ENCODE results near the gene ACBD5.

ACBD5 gene

DNA sequence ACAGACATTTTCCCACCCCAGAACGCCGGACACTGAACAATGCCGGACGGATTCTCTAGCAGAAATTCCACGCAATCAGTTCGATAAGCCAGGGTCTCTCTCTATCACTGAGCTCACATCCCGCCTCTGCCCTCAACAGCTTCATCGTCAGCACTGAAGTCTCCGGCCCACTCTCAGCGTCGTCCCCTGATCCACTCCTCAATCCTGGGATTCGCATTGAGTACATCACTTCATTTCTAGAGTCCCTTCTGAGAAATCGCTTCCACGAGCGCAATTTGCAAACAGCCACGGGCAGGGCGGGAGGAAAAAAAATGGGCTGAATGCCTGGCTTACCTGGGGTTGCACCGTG lies 86.8 kb downstream of the ACBD5 start:
- H3K4me3 ChIP-seq (ENCODE audit: low read depth, low read length), result peak overlapping the region; percentile 98
- in situ Hi-C loops (cut with HindIII; ENCODE audit: low sequenced_read_pairs), result no loop called here
- DNase-seq (ENCODE audit: low read depth), result no peak
- TF ChIP-seq, protein P1, sequence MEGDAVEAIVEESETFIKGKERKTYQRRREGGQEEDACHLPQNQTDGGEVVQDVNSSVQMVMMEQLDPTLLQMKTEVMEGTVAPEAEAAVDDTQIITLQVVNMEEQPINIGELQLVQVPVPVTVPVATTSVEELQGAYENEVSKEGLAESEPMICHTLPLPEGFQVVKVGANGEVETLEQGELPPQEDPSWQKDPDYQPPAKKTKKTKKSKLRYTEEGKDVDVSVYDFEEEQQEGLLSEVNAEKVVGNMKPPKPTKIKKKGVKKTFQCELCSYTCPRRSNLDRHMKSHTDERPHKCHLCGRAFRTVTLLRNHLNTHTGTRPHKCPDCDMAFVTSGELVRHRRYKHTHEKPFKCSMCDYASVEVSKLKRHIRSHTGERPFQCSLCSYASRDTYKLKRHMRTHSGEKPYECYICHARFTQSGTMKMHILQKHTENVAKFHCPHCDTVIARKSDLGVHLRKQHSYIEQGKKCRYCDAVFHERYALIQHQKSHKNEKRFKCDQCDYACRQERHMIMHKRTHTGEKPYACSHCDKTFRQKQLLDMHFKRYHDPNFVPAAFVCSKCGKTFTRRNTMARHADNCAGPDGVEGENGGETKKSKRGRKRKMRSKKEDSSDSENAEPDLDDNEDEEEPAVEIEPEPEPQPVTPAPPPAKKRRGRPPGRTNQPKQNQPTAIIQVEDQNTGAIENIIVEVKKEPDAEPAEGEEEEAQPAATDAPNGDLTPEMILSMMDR (IDR thresholded peaks at IDR 0.05; ENCODE audit: low read depth, low read length, missing control alignments), result no peak

DNA sequence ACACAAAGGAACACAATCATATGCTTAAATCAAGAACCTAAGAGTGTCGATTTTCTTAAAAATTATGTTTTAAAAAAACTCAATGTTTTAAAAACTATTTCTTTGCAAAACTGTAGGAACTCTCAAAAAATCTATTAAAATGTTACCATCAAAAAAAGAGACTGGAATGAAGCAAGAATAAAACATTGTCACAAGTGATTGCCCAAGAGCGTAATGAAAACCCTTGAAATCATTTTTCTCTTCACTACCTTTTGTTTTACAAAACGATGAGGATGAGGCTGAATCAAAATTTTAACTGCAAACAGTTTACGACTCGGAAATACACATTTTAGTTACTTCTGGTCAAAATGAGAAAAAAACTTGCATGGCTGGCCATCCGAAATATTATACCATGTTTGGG lies 87.3 kb downstream of the ACBD5 start:
- no peak for DNase-seq (ENCODE audit: low read depth)
- in situ Hi-C loops (cut with HindIII; ENCODE audit: low sequenced_read_pairs), result no loop called here
- TF ChIP-seq, protein P1 (IDR thresholded peaks at IDR 0.05; ENCODE audit: low read depth, low read length, missing control alignments), result no peak
- H3K4me3 ChIP-seq (ENCODE audit: low read depth, low read length), result peak overlapping the region; percentile 98

DNA sequence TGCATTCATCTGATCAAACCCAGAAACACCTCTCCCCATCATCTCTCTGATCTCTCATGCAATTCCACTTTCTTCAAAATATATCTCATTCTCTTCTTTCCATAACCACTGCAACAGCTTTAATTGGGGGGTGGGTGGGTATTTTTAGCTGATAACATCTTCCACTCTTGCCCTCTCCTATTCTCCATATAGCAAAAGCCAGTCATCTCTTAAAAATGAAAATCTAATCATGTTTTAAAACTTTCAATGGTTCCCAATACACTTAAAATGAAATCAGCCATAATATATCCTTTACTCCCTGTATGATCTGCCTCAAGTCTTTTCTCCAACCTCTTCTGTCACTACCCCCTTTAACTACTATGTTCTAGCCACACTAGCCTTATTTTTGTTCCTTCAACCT lies 87.9 kb downstream of the ACBD5 start:
- DNase-seq (ENCODE audit: low read depth), result no peak
- in situ Hi-C loops (cut with HindIII; ENCODE audit: low sequenced_read_pairs), result no loop called here
- TF ChIP-seq, protein P1 (IDR thresholded peaks at IDR 0.05; ENCODE audit: low read depth, low read length, missing control alignments), result no peak
- H3K4me3 ChIP-seq (ENCODE audit: low read depth, low read length), result peak overlapping the region; percentile 98

DNA sequence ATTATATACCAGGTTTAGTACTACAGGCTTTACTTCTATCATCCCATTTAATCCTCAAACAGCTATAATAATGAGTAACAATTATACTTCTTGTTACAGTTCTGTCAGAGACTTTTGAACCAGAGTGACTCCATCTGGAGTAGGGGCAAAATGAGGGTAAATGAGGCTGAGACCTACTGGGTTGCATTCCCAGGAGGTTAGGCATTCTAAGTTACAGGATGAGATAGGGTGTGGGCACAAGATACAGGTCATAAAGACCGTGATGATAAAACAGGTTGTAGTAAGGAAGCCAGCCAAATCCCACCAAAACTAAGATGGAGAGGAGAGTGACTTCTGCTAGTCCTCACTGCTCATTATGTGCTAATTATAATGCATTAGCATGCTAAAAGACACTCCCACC lies 90.3 kb downstream of the ACBD5 start:
- TF ChIP-seq, protein P1 (IDR thresholded peaks at IDR 0.05; ENCODE audit: low read depth, low read length, missing control alignments), result no peak
- no peak for DNase-seq (ENCODE audit: low read depth)
- no peak overlapping the region for H3K4me3 ChIP-seq (ENCODE audit: low read depth, low read length)
- in situ Hi-C loops (cut with HindIII; ENCODE audit: low sequenced_read_pairs), result no loop called here

DNA sequence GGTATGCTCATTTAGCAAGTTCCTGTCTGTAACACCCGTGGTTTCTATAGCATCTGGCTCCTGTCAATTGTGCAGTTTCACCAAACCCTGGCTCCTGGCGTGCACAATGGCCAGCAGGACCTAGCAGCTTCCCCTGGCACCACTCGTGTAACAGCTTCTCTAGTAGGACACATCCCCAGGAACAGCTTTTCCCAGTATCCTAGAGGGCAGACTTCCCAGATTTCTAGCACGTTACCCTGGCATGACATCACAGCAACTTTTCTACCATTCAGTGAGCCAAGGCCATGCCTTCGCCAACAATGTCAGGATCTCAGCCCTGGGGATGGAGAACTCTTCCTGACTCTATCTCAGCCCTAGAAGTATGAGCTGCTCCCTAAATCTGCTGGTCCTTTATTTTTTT lies 92.9 kb downstream of the ACBD5 start:
- in situ Hi-C loops (cut with HindIII; ENCODE audit: low sequenced_read_pairs), result no loop called here
- TF ChIP-seq, protein P1 (IDR thresholded peaks at IDR 0.05; ENCODE audit: low read depth, low read length, missing control alignments), result no peak
- no peak overlapping the region for H3K4me3 ChIP-seq (ENCODE audit: low read depth, low read length)
- no peak for DNase-seq (ENCODE audit: low read depth)

DNA sequence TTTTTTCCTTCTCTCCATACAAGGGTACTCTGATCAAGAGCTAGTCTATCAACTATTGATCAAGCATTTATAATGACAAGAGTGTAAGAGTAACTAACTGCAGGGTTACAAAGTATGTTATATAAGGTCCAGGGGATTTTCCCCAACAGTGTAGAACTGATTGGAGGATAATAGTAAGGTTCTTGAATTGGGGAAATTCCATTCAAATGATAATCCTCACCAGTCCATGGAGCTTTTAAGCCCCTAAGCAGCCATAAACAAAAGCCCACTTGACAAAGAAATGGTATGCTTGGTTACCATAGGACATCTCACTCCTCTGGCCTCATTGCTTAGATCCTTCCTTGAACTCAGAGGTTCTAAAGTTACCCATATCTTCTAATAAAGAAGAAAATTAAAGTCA lies 94.7 kb downstream of the ACBD5 start:
- TF ChIP-seq, protein P1 (IDR thresholded peaks at IDR 0.05; ENCODE audit: low read depth, low read length, missing control alignments), result no peak
- H3K4me3 ChIP-seq (ENCODE audit: low read depth, low read length), result no peak overlapping the region
- in situ Hi-C loops (cut with HindIII; ENCODE audit: low sequenced_read_pairs), result no loop called here
- DNase-seq (ENCODE audit: low read depth), result no peak
